HG03097 (cell line): ENCODE data around the gene TPBG.

Experiments used
- ATAC-seq: cut with Tn5 transposase; IDR thresholded peaks from one replicate; pipeline ENCODE4 v1.9.1; 2021; ENCODE audit not compliant: unreplicated experiment, low FRiP score

The TPBG gene, protein sequence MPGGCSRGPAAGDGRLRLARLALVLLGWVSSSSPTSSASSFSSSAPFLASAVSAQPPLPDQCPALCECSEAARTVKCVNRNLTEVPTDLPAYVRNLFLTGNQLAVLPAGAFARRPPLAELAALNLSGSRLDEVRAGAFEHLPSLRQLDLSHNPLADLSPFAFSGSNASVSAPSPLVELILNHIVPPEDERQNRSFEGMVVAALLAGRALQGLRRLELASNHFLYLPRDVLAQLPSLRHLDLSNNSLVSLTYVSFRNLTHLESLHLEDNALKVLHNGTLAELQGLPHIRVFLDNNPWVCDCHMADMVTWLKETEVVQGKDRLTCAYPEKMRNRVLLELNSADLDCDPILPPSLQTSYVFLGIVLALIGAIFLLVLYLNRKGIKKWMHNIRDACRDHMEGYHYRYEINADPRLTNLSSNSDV

GRCh38 chr6:82363428-82364086 lies at the start of gene TPBG:
TPBG (plus strand) TSS chr6:82363817; CDS start chr6:82364962, 1,145 bp downstream.
- ATAC-seq: no peak

GRCh38 chr6:82322386-82322785 lies 41.2 kb upstream of the TPBG start:
- ATAC-seq: no peak

GRCh38 chr6:82329766-82330165 lies 33.9 kb upstream of the TPBG start:
- ATAC-seq: no peak

DNA sequence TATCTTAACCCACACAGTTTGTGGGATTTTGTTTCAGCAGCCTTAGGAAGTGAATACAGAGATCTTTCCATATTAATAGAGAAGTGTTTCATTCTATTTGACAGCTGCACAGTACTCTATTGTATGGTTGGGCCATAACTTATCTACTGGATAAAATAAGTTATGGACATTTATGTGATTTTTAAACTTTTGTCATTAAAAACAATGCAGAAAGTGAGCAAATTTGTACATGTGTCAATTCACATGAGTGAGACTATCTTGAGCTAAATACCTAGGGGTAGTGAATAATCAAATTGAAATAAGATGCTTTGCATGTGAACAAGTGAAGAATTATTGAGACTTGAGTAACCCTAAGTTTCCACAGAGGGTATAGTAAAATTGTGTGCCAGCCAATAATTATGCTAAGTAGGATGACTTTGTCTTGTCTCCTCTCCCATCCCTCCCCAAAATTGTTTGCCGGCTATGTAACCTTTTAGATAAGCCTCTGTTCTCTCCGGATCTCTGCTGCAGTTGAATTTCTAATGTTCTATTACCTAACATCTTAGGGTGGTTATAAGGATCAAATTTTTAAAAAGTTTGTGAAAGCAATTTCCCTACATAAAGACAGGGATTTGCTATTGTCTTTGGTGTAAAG lies 33.3 kb upstream of the TPBG start:
- no peak for ATAC-seq

DNA sequence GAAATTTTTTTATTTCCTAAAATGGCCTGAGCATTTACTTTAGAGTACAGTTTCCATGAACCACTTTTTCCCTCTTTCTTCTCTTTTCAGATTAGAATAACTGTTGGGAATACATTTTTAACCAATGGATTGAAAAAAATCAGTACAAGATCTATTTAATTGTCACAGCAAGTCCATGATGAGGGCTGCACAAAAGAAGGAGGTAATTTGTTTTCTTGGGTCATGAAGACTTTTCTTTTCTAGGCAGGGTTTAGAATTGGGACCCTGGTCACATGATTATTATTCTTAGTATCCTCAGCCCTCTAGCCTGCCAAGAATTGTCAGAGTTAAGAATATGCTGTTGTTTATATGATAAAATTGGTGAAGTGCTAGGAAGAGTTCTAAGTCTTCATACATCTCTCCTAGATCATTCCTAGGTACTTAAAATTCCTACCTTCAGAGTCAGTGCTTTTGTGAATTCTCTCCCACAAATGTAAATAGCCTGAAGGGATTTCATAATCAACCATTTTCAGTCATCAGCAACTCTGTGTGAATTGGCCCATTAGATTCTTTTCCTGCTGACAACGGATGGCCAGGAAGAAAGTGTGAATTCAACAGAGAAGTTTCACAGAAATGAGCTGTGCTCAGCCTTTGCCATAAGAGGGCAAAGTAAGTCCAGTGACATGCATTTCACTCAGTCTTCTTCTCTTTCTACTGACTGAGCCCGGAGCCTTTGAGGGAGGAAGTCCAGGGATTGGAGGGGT lies 32.4 kb upstream of the TPBG start:
- ATAC-seq: no peak

DNA sequence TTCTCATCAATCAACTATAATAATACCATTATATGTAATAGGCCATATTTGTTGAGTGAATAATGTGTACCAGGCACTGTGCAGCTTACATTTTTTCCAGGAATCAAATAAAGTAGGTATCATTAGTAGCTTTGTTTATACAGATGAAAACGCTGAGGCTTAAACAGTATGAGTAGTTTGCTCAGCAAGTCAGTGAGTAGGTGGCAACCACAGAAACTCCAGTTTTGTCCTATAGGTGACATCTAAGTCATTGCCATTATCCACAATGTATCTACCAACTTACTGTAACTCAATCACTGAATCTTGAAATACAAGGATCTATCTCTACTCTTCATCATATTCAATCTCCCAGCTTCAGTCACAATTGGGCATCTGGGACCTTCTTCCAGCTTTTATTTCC lies 29.8 kb upstream of the TPBG start:
- ATAC-seq: no peak

- ATAC-seq: no peak
These were observed 25.8 kb upstream of the TPBG start for GRCh38 chr6:82337688-82338257.

DNA sequence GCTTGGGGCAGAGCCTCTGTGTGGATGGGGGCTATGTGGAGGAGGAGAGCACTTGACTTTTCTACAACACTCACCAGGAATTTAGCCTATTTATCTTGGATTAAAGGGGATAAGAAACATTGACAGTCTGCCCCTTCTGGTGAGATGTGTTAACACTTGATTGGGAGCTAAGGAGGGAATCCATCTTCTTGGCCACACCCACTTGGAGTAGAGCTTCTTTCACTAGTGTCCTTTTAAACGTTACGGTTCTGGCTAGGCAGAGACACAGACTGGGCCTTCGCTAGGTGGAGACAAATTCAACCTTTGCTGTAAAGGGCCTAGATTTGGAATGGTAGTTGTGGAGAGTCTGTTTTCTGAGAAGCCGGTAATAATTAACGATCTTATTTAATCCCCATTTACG lies 15.5 kb upstream of the TPBG start:
- ATAC-seq: no peak

DNA sequence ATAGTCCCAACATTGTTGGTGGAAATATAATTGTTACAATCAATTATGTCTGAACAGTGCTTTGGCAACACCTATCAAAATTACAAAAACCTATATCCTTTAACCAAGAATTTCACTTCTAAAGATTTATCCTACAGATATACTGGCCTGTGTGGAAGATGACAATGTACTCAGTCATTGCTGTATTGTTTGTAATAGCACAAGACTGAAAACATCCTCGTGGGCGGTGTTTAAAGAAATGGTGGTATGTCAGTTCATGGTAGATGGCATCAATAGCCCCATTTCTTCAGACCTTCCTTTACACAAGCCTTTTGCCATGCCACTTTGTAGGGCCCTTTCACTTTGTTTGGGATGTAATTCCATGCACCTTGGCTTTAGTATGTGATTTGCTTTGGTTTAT lies 9.8 kb upstream of the TPBG start:
- no peak for ATAC-seq

DNA sequence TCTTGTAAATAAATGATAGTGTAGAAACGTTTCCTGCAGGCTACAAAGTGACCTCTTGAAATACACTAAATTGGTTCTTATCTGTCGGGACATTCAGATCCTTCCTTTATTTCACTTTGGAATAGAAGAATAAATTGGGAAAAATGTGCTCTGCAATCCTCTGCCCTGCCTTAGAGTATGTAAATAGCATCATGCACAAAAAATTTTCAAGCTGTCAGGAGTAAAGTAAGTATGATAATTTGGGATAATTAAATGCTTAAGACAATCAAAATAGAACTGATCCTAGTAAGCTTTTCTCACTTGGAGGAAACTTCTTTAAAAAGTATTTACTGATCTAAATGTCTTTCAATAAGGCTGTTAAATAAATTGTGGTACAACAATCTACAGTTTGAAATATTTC lies 3.1 kb upstream of the TPBG start:
- ATAC-seq: no peak

GRCh38 chr6:82361631-82362030 lies 2.0 kb upstream of the TPBG start:
- no peak for ATAC-seq

- no peak for ATAC-seq
These were observed 1.5 kb upstream of the TPBG start for GRCh38 chr6:82362144-82362543.

DNA sequence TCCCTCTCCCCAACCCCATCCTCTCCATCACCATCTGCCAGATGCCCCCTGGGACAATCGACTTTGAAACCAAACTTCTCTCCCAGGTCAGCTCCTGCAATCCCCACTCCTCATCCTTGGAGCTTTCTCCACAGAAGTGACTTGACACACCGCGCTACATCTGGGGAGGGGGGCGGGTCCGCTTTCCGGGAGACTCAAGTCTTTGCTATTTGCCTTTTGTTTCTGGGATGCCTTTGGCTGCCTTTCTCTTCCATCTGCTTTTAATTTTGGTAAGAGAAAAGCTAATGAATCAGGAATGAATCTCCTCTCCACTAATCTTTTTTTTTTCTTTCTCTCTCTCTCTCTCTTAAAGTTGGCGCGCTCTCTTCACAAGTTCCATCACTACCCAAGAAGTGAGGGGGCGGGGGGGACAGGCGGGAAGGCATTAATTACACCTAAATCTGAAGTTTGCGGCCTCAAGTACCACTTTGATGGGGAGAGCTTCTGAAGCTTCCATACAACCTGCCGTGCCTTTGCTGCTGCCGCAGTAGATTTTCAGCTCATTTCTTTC lies 664 bp upstream of the TPBG start:
- ATAC-seq: no peak

DNA sequence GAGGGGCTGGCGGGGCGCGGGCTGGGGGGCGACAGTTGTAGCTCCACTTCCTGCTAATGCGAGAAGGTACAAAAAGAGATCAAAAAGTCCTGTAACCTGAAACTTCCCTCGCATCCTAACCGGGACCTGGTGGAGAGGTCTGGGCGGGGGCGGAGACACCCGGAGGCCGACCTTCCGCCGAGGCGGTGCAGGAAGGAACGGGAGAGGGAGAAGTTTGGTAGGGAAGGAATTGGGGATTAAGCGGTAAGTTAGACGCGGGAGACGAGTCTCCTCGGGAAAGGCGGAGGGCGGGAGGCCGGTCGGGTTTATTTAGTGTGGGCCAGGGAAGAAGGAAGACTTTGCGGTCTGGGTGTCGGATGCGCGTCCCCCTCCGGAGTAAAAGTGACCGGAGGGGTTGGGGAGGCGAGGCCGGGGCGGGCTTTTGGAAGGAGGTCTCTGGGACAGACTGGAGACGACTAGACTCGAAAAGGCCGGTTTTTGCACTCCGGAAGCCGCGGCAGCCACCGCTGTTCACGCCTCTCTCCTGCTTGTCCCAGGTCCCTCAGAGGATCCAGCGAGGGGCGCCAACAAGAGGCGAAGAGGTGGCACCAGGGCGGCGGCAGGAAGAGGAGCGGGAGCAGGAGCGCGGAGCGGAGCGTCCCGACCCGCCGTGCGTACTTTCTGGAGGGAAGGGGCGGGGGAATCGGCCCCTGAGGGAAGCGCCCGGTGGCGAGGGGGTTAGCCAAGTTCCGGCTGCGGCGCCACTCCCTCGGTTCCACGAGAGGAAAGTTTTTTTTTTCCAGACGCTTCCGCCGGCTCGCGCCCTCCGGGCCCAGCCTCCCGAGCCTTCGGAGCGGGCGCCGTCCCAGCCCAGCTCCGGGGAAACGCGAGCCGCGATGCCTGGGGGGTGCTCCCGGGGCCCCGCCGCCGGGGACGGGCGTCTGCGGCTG lies 734 bp downstream of the TPBG start:
- no peak for ATAC-seq

- no peak for ATAC-seq
These were observed 1.6 kb downstream of the TPBG start for GRCh38 chr6:82365016-82365795.

DNA sequence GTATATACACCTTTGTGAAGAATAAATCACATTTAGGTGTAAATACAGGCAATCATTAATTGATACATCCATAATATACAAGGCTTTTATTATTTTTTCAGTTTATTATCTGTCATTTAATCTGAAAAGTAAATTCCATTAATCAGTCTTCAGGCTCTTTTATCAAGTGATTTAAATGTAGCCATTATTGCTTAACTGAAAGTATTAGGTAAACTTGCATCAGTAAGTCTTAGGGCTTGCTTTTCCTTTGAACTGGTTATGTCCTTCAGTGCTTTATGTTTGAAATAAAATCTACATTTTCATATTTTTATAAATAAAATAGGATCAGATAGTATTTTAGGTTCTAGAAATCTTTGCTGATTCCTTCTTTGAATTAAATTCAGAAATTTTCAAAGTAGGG lies 4.1 kb downstream of the TPBG start:
- ATAC-seq: no peak

GRCh38 chr6:82370788-82371187 lies 7.2 kb downstream of the TPBG start:
- ATAC-seq: no peak

DNA sequence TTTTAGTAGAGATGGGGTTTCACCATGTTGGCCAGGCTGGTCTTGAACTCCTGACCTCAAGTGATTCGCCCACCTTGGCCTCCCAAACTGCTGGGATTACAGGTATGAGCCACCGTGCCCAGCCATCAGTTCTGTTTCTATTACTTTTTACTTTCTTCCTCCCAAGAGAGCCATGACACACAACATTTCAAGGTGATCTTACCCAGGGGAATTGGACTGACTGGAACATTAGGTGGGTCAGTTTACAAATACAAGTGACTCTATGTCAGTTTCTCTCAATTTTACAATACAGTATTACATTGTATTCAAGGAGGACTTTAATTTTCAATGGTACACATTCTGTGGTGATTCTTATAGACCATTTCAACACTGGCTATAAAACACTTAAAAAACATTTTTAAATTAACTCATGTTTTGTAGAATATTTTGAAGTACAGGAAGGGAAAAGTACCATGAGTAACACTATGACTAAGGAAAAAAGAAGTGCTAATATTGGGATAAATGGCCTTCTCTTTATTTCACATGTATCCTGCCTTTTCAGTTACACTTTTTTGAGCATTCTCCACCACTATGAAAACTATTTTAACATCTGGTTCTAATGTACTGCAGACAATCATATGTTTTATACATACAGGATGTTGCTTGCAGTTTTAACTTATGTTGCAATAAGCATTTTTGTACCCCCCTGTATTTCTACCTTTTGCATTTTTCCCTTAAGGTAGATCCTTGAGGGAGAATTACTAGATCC lies 8.4 kb downstream of the TPBG start:
- no peak for ATAC-seq
